Activated CD8-positive, alpha-beta memory T cell treated with anti-CD3 and anti-CD28 coated beads for 36 hours (primary cell): ENCODE data around the gene NF1. TPM values are rescaled to one million over a fixed set of nuclear protein-coding genes. Genes with fewer than 3 reads are reported as not detected.
"Not testable (repeated sequence)": the region's sequence is repeated elsewhere in the genome, so short reads cannot be mapped to it uniquely, and the experiment has no call there.

Experiments used
- CTCF ChIA-PET: fragments of 350-600 bp; sonication (Branson Sonifier 250); formaldehyde crosslinking; loops from one replicate; lab custom pipeline; 2021; ENCODE audit warnings: antibody characterized with exemption; lab: Charles Lee
- POLR2A ChIA-PET: fragments of 350-600 bp; sonication (Branson Sonifier 250); formaldehyde crosslinking; loops from one replicate; lab custom pipeline; 2021; ENCODE audit warnings: antibody characterized with exemption; lab: Charles Lee
- total RNA-seq, 2 experiments: library from RNA; stranded (reverse); gene quantifications; one replicate each; pipeline ENCODE4 v1.2.3, GENCODE V29; 2021

Gene NF1
- total RNA-seq, 2 experiments from 2014 or later, result 20.4 to 24.0 TPM

DNA sequence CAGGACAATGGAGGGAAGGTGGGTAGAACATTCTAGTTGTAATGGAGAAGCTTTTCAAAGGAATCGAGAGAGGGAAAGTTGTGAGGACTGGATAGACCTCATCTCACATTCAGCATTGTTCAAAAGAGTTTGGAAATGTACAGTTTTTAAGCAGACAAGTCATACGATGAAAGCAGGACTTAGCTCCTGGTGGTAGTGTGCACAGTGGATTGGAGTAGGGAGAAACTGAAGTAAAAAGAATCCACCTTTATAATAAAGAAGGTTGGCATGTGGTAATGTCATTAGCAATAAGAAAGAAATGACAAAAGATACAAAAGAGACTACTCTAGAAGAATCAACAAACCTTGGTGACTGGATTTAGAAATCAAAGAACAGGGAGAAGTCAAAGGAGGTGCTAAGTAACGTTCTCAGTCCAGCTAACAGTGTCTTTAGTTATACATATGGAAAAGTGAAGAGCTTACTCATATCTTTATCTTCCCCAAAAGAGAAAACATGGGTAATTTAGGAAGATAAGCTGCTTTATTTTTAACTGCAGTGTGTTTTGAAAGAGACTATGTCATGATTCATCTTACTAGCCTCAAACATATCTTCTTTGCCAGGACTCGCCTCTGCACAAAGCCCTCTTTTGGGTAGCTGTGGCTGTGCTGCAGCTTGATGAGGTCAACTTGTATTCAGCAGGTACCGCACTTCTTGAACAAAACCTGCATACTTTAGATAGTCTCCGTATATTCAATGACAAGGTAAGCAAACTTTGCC, 245.3 kb downstream of the NF1 start:
- POLR2A ChIA-PET, result no interaction called here
- CTCF ChIA-PET, result interaction anchor here (1.3 kb wide), 1 partner anchor 74 kb away, joined by 3 read pairs; no protein-coding TSS in a partner anchor

DNA sequence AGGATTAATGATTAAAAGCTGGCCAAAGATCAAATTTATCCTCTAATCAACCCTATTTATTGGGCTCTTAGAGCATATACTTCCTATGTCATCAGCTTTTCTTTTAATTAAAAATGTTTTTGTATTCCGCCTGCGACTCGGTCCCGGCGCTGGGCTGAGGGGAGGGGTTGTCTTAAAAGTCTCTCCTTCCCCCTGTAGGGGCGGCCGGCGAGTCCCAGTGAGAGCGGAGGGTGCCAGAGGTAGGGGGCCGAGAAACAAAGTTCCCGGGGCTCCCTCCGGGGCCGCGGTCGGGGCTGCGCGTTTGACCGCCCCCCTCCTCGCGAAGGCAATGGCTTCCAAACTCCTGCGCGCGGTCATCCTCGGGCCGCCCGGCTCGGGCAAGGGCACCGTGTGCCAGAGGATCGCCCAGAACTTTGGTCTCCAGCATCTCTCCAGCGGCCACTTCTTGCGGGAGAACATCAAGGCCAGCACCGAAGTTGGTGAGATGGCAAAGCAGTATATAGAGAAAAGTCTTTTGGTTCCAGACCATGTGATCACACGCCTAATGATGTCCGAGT, 250.5 kb downstream of the NF1 start:
- POLR2A ChIA-PET, CTCF ChIA-PET: not testable (repeated sequence)

DNA sequence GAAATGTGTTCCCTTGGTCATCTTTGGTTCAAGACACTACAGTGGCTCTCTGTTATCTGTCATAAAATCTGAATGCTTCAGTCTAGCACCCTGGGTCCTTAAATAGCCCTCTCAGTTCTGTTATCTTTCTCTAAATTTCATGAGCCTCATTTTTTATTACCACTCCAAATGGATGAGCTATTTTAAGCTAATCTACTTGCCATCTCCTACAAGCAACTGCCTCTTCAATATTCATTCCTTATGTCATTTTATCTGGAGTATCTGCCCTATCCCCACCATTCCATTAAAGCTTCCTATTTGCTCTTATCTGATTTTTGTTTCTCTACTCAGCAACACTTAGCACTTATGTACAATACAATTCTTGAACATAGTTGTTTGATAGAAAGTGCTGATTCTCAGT, 254.7 kb downstream of the NF1 start:
- CTCF ChIA-PET, result no interaction called here
- POLR2A ChIA-PET, result no interaction called here

DNA sequence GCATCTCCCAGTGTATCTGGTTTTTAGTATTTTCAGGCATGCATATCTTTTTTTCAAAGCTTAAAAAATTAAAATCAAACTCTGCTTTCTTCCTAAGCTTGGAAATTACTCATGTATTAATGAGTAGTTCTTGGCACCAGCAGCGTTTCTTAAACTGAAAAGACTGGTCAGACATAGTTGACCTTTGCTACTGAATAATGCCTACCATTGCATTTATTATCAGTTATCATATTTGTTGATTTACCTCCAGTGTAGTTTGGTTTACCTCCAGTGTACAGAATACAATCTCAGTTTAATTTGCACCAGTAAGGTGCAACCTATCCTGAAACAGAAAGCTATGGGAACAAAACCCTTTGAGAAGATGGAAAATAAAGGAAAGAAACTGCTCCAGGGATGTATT, 261.2 kb downstream of the NF1 start:
- ChIA-PET POLR2A (interaction anchor here (0.5 to 0.6 kb wide), 2 partner anchors 9 to 13 kb away, joined by 3 read pairs; no protein-coding TSS in a partner anchor), CTCF (no interaction called here)

DNA sequence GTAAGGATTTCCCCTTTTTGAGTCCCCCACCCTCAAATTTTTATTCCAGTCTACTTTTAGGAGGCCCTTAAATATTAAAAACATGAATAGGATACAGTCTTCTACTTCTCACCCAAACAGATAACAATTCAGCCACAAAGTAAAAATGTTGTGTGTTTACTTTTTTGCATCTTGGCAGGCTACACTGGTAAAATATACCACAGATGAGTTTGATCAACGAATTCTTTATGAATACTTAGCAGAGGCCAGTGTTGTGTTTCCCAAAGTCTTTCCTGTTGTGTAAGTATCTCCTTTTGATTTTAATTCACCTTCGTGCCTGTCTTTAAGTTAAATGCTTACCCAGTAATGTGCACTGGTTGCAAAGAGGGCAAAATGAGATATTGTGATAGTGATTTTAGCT, 262.3 kb downstream of the NF1 start:
- ChIA-PET POLR2A (no interaction called here), CTCF (no interaction called here)

DNA sequence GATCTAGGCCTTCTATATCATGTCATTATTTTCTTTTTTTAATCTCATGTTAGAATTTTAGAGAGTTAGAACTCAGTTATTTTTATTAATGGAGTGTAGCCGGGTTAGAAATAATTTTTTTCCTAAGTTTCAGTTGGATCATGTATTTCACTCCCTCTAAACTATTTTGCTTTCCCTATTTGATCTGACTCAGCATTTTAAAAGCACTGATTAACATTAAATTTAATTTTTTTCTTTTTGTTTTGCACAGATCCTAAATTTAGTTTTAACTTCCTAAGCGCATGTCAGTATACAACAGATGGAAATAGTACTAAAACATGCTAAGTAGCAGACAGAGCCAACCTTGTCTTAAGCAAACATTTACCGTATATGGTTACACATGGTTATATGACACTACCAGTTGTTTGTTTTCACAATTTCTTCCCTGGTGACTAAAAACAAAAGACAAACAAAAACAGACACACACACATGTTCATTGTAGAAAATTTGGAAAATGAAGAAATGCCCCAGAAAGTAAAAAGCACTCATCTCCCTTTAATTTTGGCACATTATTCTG, 263.1 kb downstream of the NF1 start:
- ChIA-PET POLR2A (no interaction called here), CTCF (no interaction called here)

DNA sequence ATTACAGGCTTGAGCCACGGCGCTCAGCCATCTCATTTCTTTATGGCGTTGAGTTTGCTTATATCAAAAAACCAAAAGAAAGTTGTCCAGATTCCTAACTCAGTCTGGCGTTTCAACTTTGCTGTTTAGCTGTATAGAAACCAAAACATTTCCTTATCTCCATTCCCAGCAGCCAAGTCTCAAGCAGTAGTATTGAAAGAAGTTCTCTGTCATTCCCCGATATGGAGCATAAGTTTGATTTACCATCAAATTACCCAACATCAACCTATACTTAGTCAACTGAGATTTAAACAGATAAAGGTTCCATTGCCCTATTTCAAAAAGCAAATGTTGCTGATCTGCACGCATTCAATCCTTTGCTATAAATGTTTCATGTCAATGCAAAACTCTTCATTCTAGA, 269.2 kb downstream of the NF1 start:
- ChIA-PET POLR2A (no interaction called here), CTCF (interaction anchor here (0.6 kb wide), 1 partner anchor 19 kb away, joined by 3 read pairs; no protein-coding TSS in a partner anchor)

DNA sequence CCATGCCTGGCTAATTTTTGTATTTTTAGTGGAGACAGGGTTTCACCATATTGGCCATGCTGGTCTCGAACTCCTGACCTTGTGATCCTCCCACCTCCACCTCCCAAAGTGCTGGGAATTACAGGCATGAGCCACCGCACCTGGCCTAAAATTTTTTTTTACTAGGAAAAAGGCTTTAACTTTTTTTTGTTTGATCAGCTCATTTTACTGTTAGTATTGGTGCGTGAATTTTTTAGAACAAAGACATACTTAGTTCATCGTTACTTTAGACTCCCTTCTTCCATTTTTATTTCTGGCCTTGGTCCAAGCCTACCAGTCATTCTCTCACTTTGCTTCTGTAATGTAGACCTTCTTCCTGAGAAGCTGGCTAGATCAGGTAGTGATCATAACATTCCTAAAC, 271.3 kb downstream of the NF1 start:
- POLR2A ChIA-PET, result no interaction called here
- CTCF ChIA-PET, result no interaction called here

DNA sequence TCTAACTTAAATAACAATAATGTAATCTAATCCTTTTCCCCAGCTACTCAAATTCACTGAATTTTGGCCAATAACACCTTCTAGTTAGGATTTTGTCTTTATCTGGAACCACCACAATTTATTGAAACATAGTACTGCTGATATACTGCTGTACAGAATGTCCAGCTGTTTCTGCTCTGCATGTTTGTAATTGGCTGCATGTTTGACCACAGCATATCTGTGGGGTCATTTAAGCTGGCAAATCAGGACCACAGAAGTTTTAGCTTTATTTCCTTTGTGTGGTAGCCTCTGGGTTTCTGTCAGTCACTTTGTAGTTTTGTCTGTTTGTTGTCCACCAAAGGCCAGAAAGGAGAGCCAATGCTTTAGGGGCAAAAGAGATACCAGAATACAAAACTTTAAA, 274.5 kb downstream of the NF1 start:
- CTCF ChIA-PET, result no interaction called here
- POLR2A ChIA-PET, result interaction anchor here (0.6 kb wide), 1 partner anchor 270 kb away, joined by 4 read pairs; no protein-coding TSS in a partner anchor

DNA sequence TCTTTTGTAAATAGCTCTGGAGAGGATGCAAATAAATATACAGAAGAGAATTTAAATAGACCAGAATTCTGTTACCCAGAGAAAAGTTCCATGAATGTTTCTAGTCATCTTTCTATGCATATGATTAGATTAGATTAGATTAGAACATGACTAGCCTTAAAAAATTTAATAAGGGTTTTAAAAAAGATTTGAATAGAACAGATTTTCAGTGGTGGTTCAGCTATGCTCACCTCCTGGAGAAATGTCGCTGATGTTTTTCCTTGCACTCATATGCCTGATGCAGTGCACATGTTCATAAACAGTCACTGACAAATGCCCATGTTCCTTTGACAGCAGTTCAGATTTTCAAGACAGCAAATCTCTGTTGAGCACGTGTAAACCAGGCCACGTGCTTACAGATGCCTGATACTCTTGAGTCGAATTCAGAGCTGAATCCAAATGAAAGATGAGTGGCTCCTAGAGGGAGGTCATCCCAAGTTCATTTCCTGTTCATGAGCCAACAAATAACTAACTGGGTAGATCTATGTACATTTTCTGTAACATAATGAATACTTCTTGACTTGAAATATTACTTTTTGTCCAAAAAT, 276.8 kb downstream of the NF1 start:
- CTCF ChIA-PET, result interaction anchor here (0.6 to 1.2 kb wide), 3 partner anchors 18 to 464 kb away, joined by 3 to 4 read pairs (median 3); no protein-coding TSS in a partner anchor

DNA sequence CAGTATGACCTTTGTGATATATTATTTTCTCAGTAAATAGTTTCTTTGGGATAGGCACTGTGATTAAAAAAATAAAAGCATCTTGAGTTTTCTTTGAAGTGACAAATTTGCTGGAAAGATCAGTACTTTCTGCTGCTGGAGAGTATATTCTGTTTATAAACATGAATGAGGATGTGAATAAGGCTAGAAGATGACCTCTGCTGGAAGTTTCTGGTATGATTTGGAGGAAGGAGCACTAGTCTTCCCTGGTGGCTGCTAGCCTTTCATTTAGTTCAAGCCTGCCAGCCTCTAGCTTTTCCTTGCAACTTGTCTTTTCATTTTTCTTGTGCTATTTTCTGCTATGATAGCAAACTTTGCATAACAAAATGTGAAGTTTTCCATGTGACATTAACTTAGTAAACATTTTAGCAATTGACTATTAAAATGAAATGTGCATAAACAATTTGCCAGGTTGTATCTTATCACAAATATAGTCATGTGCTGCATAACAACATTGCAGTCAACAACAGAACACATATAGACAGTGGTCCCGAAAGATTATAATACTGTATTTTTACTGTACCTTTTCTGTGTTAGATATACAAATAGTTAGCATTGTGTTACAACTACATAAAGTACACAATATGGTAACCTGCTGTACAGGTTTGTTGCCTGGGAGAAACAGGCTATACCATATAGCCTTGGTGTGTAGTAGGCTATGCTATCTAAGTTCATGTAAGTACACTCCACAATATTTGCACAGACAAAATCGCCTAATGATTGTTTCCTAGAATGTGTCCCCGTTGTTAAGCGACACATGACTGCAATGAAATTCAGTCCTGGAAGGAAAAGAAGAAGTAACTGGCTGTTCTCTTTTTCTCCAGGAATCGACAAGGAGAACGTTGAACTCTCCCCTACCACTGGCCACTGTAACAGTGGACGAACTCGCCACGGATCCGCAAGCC, 278.6 kb downstream of the NF1 start:
- ChIA-PET POLR2A (no interaction called here), CTCF (interaction anchor here (0.5 to 0.6 kb wide), 2 partner anchors 211 to 538 kb away, joined by 4 to 5 read pairs; no protein-coding TSS in a partner anchor)

More for the DNA sequence above, 276.8 kb downstream of the NF1 start:
- POLR2A ChIA-PET, result no interaction called here

DNA sequence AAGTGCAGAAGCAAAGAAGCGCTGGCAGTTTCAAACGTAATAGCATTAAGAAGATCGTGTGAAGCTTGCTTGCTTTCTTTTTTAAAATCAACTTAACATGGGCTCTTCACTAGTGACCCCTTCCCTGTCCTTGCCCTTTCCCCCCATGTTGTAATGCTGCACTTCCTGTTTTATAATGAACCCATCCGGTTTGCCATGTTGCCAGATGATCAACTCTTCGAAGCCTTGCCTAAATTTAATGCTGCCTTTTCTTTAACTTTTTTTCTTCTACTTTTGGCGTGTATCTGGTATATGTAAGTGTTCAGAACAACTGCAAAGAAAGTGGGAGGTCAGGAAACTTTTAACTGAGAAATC, 279.3 kb downstream of the NF1 start:
- CTCF ChIA-PET, result no interaction called here
- POLR2A ChIA-PET, result no interaction called here

DNA sequence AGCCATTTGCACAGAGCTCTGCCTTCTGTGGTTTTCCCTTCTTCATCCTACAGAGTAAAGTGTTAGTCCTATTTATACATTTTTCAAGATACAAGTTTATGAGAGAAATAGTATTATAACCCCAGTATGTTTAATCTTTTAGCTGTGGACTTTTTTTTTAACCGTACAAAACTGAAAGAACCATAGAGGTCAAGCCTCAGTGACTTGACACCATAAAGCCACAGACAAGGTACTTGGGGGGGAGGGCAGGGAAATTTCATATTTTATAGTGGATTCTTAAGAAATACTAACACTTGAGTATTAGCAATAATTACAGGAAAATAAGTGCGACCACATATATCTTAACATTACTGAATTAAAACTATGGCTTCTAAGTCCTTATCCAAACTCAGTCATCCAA, 279.7 kb downstream of the NF1 start:
- POLR2A ChIA-PET, result no interaction called here

DNA sequence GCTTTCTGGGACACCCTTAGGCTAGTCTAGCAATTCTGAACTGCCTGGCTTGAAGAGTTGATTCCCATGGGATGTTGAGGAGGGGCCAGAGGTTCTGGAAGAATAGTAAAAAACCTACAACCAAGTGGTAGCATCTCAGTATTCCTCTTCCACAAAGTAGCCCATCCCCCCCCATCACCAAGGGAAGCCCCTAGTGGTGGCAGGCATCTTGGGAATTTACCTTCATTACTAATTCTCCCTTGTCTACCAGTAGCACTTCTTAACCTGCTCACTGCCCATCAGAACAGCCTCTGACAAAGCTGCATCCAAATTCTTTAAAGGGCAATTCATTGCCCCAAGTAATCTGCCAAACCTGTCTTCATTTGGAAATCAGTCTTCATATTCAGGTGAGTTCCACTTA, 283.9 kb downstream of the NF1 start:
- CTCF ChIA-PET, result interaction anchor here (0.6 to 1.0 kb wide), 3 partner anchors 10 to 538 kb away, joined by 3 to 4 read pairs (median 3); no protein-coding TSS in a partner anchor
- POLR2A ChIA-PET, result no interaction called here

More for the DNA sequence above, 279.7 kb downstream of the NF1 start:
- CTCF ChIA-PET, result no interaction called here

DNA sequence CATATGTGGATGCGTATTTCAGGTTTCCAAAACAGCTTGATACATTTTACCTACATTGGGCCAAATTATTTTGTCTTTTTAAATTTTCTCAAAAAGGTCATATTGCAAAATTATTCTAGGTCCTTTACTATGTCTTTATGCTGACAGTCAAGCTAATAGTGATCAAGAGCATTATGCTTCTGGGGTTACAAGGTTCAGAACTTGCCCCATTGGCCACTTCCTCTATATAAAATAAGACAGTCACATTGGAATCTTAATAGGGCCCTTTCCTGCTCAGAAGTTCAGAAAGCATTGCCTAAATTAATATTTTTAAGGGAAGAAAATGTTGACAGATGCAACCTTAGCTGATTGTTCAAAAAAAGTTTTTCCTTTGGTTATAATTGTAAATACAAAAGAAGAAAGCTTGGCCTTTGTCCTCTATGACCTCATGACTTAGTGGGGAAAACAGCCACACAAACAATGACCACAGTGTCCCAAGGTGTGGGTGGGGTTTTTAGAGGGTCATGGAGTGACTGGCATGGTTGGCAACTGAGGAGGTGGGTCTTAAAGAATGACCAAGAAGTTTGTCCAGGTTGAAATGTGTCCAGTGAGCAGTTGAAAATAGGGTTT, 284.9 kb downstream of the NF1 start:
- CTCF ChIA-PET, result interaction anchor here (0.6 kb wide), 1 partner anchor 125 kb away, joined by 3 read pairs; no protein-coding TSS in a partner anchor
- POLR2A ChIA-PET, result no interaction called here

DNA sequence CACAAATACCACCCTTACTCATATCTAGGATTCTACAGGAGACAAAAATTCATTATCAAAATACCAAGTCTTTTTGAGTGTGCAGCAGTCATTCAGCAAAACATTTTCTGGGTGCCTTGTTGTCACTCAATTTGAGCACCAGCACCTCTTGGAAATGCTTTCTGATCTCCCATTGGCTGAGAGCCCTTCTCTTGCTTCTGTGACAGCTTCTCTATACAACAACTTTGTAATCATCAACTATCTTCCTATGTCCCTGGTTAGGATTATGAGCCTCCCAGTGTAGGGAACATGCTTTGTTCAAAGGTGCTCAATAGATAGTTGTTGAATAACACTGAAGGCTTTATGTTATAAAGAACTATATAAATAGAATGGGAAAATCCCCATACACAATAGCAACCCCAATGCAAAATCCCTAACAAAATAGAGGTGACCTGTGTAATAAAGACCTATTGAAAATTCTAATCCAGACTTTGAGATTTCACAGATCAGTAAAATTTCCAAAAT, 286.4 kb downstream of the NF1 start:
- ChIA-PET POLR2A (no interaction called here), CTCF (no interaction called here)

DNA sequence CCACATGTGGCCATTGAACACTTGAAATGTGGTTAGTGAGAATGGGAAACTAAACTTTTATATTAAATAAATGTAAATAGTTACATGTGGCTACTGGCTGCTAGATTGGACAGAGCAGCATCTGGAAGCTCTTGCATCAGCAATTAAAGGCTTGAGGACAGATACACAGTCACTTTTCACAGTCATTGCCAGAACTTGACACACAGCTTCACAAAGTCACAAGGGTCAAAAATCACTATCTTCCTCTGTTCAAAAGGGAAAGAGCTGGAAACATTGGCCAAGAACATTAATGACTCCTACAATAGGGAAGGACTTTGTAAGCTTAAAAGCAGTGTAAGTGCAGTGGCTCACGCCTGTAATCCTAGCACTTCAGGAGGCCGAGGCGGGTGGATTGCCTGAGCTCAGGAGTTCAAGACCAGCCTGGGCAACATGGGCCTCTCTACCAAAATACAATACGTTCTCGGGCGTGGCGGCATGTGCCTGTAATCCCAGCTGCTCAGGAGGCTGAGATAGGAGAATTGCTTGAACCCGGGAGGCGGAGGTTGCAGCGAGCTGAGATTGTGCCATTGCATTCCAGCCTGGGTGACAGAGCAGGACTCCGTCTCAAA, 288.0 kb downstream of the NF1 start:
- CTCF ChIA-PET, result interaction anchor here (0.7 kb wide), 2 partner anchors 19 to 126 kb away, joined by 3 to 5 read pairs; no protein-coding TSS in a partner anchor
- POLR2A ChIA-PET, result not testable (repeated sequence)

DNA sequence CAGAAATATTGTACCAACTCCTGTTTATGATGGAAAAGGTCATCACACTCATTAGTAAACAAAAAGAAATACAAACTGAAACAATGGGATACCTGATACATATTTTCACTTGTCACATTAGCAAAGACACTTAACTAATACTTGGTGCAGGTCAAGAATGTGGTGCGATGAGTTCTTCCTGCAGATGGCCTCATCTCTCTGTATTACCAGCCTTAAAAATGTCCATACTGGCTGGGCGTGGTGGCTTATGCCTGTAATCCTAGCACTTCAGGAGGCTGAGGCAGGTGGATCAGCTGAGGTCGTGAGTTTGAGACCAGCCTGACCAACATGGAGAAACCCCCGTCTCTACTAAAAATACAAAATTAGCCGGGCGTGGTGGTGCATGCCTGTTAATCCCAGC, 288.7 kb downstream of the NF1 start:
- POLR2A ChIA-PET, CTCF ChIA-PET: not testable (repeated sequence)
